ENCODE data around the gene KRTAP15-1.

The KRTAP15-1 gene

DNA sequence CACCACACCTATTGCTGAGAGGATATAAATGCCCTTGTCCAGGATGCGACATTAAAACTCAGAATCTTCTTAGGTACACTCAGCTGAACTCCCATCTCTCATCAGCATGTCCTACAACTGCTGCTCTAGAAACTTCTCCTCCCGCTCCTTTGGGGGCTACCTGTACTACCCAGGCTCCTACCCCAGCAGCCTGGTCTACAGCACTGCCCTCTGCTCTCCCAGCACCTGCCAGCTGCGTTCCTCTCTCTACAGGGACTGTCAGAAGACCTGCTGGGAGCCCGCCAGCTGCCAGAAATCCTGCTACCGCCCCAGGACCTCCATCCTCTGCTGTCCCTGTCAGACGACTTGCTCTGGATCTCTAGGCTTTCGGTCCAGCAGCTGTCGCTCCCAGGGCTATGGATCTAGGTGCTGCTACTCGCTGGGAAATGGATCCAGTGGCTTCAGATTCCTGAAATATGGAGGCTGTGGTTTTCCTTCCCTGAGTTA, 9.9 kb upstream of the KRTAP15-1 start, which contains the start of gene KRTAP13-4:
TSS of gene KRTAP13-4 (plus strand) at position 51 of the 486 bp plus-strand sequence. CDS start at position 107, 56 bp downstream.
- no peaks in the 10 kb centered on the region for H3K4me1 ChIP-seq (ENCODE audit: insufficient read depth, insufficient read length)
- no peaks in the 10 kb centered on the region for H3K27me3 ChIP-seq (ENCODE audit: insufficient read depth, insufficient read length)
- no peak for DNase-seq (ENCODE audit: low read depth, low spot score)
- no peak within 1 kb of the TSS for H3K4me3 ChIP-seq (ENCODE audit: insufficient read length, low read depth)
- TF ChIP-seq ZNF274 (IDR thresholded peaks at IDR 0.05; ENCODE audit: low read depth, low read length) (no peak), SUZ12 (IDR thresholded peaks at IDR 0.05; ENCODE audit: extremely low read depth, insufficient read depth, insufficient read length) (no peak), YY1 (IDR thresholded peaks at IDR 0.05; ENCODE audit: insufficient read depth, insufficient read length) (no peak)
- no peak within 1 kb of the TSS for H3K9ac ChIP-seq (ENCODE audit: insufficient read length, low read depth)
- H3K36me3 ChIP-seq (ENCODE audit: insufficient read depth, insufficient read length, low read length) = no peaks in the 10 kb centered on the region
- no peaks in the 10 kb centered on the region; the same call in 1 of the 2 replicates for H3K9me3 ChIP-seq (ENCODE audit: insufficient read depth, low read length)

DNA sequence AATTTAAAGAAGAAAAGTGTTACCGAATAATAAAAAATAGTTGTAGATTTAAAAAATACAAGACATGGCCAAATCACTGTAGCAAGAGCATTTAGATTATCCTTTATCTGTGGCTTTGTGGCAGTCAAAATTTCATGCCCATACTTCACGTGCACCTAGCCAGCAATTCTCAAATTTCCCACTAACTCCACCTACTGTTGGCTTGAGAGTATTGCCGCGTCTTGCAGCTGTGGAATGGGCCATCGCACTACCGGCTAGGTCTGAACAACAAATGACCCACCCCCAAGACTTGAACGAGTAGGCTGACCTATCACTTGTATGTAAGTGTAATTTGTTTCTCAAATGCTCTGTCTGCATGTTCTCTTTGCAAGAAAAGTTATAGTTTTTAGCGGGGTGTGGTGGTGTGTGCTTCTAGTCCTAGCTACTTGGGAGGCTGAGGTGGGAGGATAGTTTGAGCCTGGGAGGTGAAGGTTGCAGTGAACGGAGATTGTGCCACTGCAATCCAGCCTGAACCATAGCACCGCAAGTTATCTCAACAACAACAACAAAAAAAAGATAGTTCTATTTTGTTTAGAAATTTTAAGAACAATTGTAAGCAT, 5.9 kb upstream of the KRTAP15-1 start:
- H3K4me3 ChIP-seq (ENCODE audit: insufficient read length, low read depth) = no peak overlapping the region
- no peaks in the 10 kb centered on the region for H3K4me1 ChIP-seq (ENCODE audit: insufficient read depth, insufficient read length)
- H3K27me3 ChIP-seq (ENCODE audit: insufficient read depth, insufficient read length) = no peaks in the 10 kb centered on the region
- DNase-seq (ENCODE audit: low read depth, low spot score) = peak; percentile 57
- H3K9ac ChIP-seq (ENCODE audit: insufficient read length, low read depth) = no peak overlapping the region
- TF ChIP-seq YY1 (IDR thresholded peaks at IDR 0.05; ENCODE audit: insufficient read depth, insufficient read length) (no peak), SUZ12 (IDR thresholded peaks at IDR 0.05; ENCODE audit: extremely low read depth, insufficient read depth, insufficient read length) (no peak), ZNF274 (IDR thresholded peaks at IDR 0.05; ENCODE audit: low read depth, low read length) (no peak)
- H3K36me3 ChIP-seq (ENCODE audit: insufficient read depth, insufficient read length, low read length) = no peaks in the 10 kb centered on the region
- no peaks in the 10 kb centered on the region for H3K9me3 ChIP-seq (ENCODE audit: insufficient read depth, low read length)

DNA sequence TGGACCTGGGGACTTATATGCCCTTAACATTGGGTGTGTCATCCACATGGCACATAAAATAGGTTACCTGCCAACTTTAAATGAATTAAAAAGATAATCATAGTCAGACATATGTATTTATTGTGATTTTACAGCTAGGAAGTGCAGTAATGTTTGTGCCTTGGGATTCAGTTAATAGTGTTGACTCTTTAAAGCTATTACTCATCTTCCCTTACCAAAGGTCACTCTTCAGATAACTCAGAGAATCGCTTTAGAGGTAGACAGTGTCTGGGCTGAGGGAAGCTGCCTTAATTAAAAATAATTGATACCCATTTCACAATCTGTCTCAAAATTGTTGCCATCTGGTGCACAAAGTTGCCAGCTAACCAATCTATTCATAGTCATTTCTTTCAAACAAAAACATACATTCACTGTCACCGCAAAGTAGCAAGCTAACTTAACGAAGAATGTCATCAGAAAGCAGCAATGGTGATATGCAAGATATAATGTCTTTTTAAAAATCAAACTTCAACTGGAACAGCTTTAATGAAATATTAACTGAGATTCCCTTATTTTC, 3.0 kb upstream of the KRTAP15-1 start:
- Histone ChIP-seq H3K4me3 (ENCODE audit: insufficient read length, low read depth) (no peak overlapping the region), H3K9me3 (ENCODE audit: insufficient read depth, low read length) (no peaks in the 10 kb centered on the region), H3K27me3 (ENCODE audit: insufficient read depth, insufficient read length) (no peaks in the 10 kb centered on the region), H3K9ac (ENCODE audit: insufficient read length, low read depth) (no peak overlapping the region), H3K36me3 (ENCODE audit: insufficient read depth, insufficient read length, low read length) (no peaks in the 10 kb centered on the region), H3K4me1 (ENCODE audit: insufficient read depth, insufficient read length) (no peaks in the 10 kb centered on the region)
- TF ChIP-seq SUZ12 (IDR thresholded peaks at IDR 0.05; ENCODE audit: extremely low read depth, insufficient read depth, insufficient read length) (no peak), YY1 (IDR thresholded peaks at IDR 0.05; ENCODE audit: insufficient read depth, insufficient read length) (no peak), ZNF274 (IDR thresholded peaks at IDR 0.05; ENCODE audit: low read depth, low read length) (no peak)
- DNase-seq (ENCODE audit: low read depth, low spot score) = no peak

DNA sequence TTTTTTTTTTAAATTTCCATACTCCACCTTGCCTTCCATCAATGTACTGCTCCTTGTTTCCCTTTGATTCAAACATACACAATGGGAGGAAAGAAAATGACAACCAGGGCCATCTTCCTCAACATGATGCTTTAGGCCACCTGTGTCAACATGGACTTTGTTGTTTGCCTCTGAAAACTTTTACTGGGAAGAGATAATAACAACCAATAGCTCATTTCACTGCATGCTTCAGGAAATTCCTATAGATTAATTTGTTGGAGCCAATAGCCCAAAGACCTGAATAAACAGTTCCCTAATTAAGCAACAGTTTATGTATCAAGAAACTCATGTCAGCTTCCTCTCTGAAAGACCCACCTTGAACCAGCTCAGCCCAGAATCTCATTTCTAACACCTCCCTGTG, 3.2 kb downstream of the KRTAP15-1 start:
- DNase-seq (ENCODE audit: low read depth, low spot score) = no peak
- Histone ChIP-seq H3K27me3 (ENCODE audit: insufficient read depth, insufficient read length) (no peaks in the 10 kb centered on the region), H3K4me1 (ENCODE audit: insufficient read depth, insufficient read length) (no peaks in the 10 kb centered on the region), H3K9ac (ENCODE audit: insufficient read length, low read depth) (no peak overlapping the region), H3K9me3 (ENCODE audit: insufficient read depth, low read length) (no peaks in the 10 kb centered on the region), H3K4me3 (ENCODE audit: insufficient read length, low read depth) (no peak overlapping the region), H3K36me3 (ENCODE audit: insufficient read depth, insufficient read length, low read length) (no peaks in the 10 kb centered on the region)
- TF ChIP-seq SUZ12 (IDR thresholded peaks at IDR 0.05; ENCODE audit: extremely low read depth, insufficient read depth, insufficient read length) (no peak), ZNF274 (IDR thresholded peaks at IDR 0.05; ENCODE audit: low read depth, low read length) (no peak), YY1 (IDR thresholded peaks at IDR 0.05; ENCODE audit: insufficient read depth, insufficient read length) (no peak)

DNA sequence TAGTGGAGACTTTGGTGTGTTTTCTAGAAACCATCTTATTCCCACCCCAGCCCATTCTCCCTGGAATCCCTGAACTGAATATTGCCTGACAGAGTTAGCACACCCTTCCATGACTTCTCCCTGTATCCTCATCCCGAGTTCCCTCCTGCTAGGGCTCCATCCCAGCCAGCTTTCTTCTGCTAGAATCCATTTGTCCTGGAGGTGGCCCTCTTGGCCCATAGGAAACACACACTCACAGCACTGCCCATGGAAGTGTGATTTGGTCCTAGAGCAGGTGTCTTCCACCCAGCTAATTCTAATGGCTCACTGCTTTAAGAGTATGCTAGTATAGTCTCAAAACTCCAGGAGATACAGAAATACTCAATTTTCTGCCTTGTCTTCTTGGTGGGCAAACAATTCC, 4.1 kb downstream of the KRTAP15-1 start:
- Histone ChIP-seq H3K9ac (ENCODE audit: insufficient read length, low read depth) (no peak overlapping the region), H3K36me3 (ENCODE audit: insufficient read depth, insufficient read length, low read length) (no peaks in the 10 kb centered on the region), H3K27me3 (ENCODE audit: insufficient read depth, insufficient read length) (no peaks in the 10 kb centered on the region), H3K9me3 (ENCODE audit: insufficient read depth, low read length) (no peaks in the 10 kb centered on the region), H3K4me1 (ENCODE audit: insufficient read depth, insufficient read length) (no peaks in the 10 kb centered on the region), H3K4me3 (ENCODE audit: insufficient read length, low read depth) (no peak overlapping the region)
- TF ChIP-seq ZNF274 (IDR thresholded peaks at IDR 0.05; ENCODE audit: low read depth, low read length) (no peak), SUZ12 (IDR thresholded peaks at IDR 0.05; ENCODE audit: extremely low read depth, insufficient read depth, insufficient read length) (no peak), YY1 (IDR thresholded peaks at IDR 0.05; ENCODE audit: insufficient read depth, insufficient read length) (no peak)
- no peak for DNase-seq (ENCODE audit: low read depth, low spot score)

DNA sequence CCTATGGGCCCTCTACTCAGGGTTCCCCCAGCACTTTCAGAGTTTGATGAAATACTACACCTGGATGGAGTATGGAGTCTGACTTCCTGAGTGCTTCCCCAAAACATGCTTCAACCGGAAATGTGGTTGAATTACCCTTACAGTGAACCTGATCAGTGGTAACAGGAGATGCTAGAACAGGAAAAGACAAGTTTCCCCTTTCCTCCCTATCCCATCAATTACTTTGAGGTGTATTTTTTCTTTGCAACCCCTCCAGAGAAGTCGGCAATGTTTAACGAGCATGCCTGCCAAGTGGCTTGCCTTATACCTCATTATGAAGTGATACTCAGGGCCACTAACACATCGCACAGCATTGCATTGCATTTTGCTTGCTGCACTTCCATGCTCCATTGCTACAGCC, 7.0 kb downstream of the KRTAP15-1 start:
- H3K9me3 ChIP-seq (ENCODE audit: insufficient read depth, low read length) = no peaks in the 10 kb centered on the region
- no peaks in the 10 kb centered on the region for H3K4me1 ChIP-seq (ENCODE audit: insufficient read depth, insufficient read length)
- no peak overlapping the region for H3K4me3 ChIP-seq (ENCODE audit: insufficient read length, low read depth)
- TF ChIP-seq YY1 (IDR thresholded peaks at IDR 0.05; ENCODE audit: insufficient read depth, insufficient read length) (no peak), ZNF274 (IDR thresholded peaks at IDR 0.05; ENCODE audit: low read depth, low read length) (no peak), SUZ12 (IDR thresholded peaks at IDR 0.05; ENCODE audit: extremely low read depth, insufficient read depth, insufficient read length) (no peak)
- no peak overlapping the region for H3K9ac ChIP-seq (ENCODE audit: insufficient read length, low read depth)
- H3K27me3 ChIP-seq (ENCODE audit: insufficient read depth, insufficient read length) = no peaks in the 10 kb centered on the region
- H3K36me3 ChIP-seq (ENCODE audit: insufficient read depth, insufficient read length, low read length) = no peaks in the 10 kb centered on the region
- DNase-seq (ENCODE audit: low read depth, low spot score) = no peak

DNA sequence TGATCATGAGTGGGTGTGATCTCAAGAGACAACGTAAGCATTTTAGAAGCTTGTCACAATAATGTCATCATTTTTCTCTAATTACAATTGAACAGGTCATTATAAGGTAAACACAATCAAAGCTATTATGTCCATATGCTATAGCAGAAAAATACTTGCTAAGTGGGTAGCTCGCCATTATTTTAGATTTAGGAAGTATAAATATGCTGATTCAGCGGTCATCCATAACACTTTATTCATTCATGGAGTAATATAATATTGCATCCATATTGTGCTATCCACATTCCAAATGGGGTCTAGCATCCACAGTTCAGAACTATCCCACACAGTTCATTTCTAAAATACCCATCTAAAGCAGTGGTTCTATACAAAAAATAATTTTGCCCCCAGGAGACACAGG, 8.4 kb downstream of the KRTAP15-1 start:
- DNase-seq (ENCODE audit: low read depth, low spot score) = no peak
- TF ChIP-seq SUZ12 (IDR thresholded peaks at IDR 0.05; ENCODE audit: extremely low read depth, insufficient read depth, insufficient read length) (no peak), ZNF274 (IDR thresholded peaks at IDR 0.05; ENCODE audit: low read depth, low read length) (no peak), YY1 (IDR thresholded peaks at IDR 0.05; ENCODE audit: insufficient read depth, insufficient read length) (no peak)
- Histone ChIP-seq H3K9me3 (ENCODE audit: insufficient read depth, low read length) (no peaks in the 10 kb centered on the region), H3K9ac (ENCODE audit: insufficient read length, low read depth) (no peak overlapping the region), H3K36me3 (ENCODE audit: insufficient read depth, insufficient read length, low read length) (no peaks in the 10 kb centered on the region), H3K4me3 (ENCODE audit: insufficient read length, low read depth) (no peak overlapping the region), H3K4me1 (ENCODE audit: insufficient read depth, insufficient read length) (no peaks in the 10 kb centered on the region), H3K27me3 (ENCODE audit: insufficient read depth, insufficient read length) (no peaks in the 10 kb centered on the region)
